ENCODE results near the gene ROM1. TPM values are rescaled to one million over a fixed set of nuclear protein-coding genes. Genes with fewer than 3 reads are reported as not detected.
A peak's percentile ranks its signal among the peaks of the same experiment; 100 is the strongest.

The ROM1 gene
- 10 to 100 TPM; 11.4 to 12.6 TPM for total RNA-seq

DNA sequence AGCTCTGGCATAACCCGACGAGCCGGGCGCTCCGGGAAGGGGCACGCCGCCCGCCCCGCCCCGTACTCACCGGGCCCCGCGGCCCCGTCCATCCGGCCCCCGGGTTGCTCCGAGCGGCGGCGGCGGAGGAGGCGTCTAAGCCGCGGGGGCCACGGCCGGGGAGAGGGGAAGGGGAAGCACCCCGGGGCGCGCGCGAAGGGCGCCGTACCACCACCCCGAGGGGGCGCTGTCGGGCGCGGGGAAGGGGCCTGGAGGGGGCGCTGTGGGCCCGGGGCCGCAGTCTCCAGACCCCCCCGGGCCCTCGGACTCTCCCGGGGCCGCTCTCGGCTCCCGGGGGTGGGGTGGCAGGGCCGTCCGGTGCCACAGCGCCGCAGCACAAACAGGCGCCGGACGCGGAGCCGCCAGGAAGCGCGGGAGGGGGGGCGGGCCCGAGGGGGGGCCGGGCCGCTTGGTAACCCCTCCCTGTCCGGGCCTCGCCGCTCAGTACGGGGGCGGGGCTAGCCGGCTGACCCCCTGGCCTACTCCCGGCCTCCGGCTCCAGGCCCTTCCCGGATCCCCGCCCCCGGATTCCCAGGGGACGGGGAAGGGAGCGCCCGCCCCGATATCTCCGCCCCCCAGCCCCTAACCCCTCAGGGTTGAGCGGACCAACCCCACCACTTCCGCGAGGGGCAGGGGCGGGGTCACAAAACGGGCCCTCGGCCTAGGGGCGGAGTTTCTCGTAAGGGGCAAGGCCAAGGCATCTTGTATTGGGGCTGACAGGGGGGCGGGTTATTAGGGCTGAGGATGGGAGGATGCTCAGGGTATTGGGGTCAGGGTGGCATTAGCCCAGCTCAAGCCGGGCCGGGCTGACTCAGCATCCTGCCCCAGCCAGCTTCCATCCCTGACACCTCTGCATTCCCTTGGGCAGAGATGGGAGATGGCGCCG lies at the start of gene ROM1, which contains the start of gene EML3:
ROM1 (plus strand) TSS at position 892 of the 925 bp plus-strand sequence; CDS start at position 917, 25 bp downstream.
EML3 (minus strand) TSS at position 410 of the 925 bp plus-strand sequence; CDS start at position 92, 318 bp downstream.
- Histone ChIP-seq H3K27ac (peak within 1 kb of the TSS; percentile 87 to 95), H3K27me3 (replicated peaks; ENCODE audit: insufficient read depth) (no peaks in the 10 kb centered on the region), H3K4me3 (peak within 1 kb of the TSS; percentile 80), H3K9me3 (no peaks in the 10 kb centered on the region), H3K4me1 (ENCODE audit: control insufficient read depth in 1 of 2, low read depth in 2 of 2) (peaks cover 11 to 34% of the 10 kb centered on the region in 2 donors), H3K36me3 (peaks cover 31% of the 10 kb centered on the region)
- peak; percentile 77 for ATAC-seq (ENCODE audit: insufficient number of reproducible peaks, low FRiP score, low read depth)
- TF ChIP-seq, protein P1, sequence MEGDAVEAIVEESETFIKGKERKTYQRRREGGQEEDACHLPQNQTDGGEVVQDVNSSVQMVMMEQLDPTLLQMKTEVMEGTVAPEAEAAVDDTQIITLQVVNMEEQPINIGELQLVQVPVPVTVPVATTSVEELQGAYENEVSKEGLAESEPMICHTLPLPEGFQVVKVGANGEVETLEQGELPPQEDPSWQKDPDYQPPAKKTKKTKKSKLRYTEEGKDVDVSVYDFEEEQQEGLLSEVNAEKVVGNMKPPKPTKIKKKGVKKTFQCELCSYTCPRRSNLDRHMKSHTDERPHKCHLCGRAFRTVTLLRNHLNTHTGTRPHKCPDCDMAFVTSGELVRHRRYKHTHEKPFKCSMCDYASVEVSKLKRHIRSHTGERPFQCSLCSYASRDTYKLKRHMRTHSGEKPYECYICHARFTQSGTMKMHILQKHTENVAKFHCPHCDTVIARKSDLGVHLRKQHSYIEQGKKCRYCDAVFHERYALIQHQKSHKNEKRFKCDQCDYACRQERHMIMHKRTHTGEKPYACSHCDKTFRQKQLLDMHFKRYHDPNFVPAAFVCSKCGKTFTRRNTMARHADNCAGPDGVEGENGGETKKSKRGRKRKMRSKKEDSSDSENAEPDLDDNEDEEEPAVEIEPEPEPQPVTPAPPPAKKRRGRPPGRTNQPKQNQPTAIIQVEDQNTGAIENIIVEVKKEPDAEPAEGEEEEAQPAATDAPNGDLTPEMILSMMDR (IDR thresholded peaks at IDR 0.05), result peak; percentile 82
- DNase-seq (ENCODE audit: low spot score), result peak; percentile 85

DNA sequence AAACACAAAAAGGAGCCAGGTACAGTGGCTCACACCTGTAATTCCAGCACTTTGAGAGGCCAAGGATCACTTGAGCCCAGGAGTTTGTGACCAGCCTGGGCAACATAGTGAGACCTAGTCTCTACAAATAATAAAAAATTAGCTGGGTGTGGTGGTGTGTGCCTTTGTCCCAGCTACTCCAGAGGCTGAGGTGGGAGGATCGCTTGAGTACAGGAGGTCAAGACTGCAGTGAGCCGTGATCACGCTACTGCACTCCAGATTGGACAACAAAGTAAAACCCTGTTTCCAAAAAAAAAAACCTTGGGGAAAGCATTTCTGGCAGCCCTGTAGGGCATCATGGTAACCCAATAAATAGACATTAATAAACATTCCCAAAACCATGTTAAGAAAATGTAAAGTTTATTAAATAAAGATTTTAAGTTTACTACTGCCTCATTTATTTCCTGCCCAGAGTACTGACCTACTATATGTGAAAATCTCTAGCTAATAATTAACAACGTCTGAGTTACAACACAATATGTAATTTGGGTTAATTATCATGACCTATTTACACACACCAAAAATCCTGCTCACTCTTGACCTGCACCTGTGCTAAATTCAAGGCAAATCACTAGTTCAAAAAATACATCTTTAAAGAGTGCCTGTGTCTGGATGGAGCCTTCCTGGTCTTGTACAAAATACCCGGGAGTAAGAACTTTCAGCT lies 47.8 kb upstream of the ROM1 start:
- peaks cover 36% of the 10 kb centered on the region for H3K36me3 ChIP-seq
- ATAC-seq (ENCODE audit: insufficient number of reproducible peaks, low FRiP score, low read depth) (no peak), DNase-seq (ENCODE audit: low spot score) (no peak)
- no peaks in the 10 kb centered on the region for H3K27me3 ChIP-seq (replicated peaks; ENCODE audit: insufficient read depth)
- H3K4me3 ChIP-seq, result no peak overlapping the region
- no peak overlapping the region for H3K27ac ChIP-seq
- H3K9me3 ChIP-seq, result no peaks in the 10 kb centered on the region
- TF ChIP-seq, protein P1 (IDR thresholded peaks at IDR 0.05), result no peak
- peaks cover 9 to 16% of the 10 kb centered on the region in 2 donors for H3K4me1 ChIP-seq (ENCODE audit: control insufficient read depth in 1 of 2, low read depth in 2 of 2)

- ATAC-seq (ENCODE audit: insufficient number of reproducible peaks, low FRiP score, low read depth) (no peak), DNase-seq (ENCODE audit: low spot score) (no peak)
- no peaks in the 10 kb centered on the region for H3K9me3 ChIP-seq
- peaks cover 46% of the 10 kb centered on the region for H3K36me3 ChIP-seq
- peaks cover 0 to 9% of the 10 kb centered on the region in 2 donors for H3K4me1 ChIP-seq (ENCODE audit: control insufficient read depth in 1 of 2, low read depth in 2 of 2)
- TF ChIP-seq, protein P1 (IDR thresholded peaks at IDR 0.05), result no peak
- no peak overlapping the region for H3K27ac ChIP-seq
- H3K4me3 ChIP-seq, result no peak overlapping the region
- H3K27me3 ChIP-seq (replicated peaks; ENCODE audit: insufficient read depth), result no peaks in the 10 kb centered on the region
These were observed 46.8 kb upstream of the ROM1 start for GRCh38 chr11:62566247-62566646.

GRCh38 chr11:62567018-62567633 lies 45.9 kb upstream of the ROM1 start:
- Histone ChIP-seq H3K27ac (no peak overlapping the region), H3K27me3 (replicated peaks; ENCODE audit: insufficient read depth) (no peaks in the 10 kb centered on the region), H3K9me3 (no peaks in the 10 kb centered on the region), H3K4me3 (no peak overlapping the region), H3K4me1 (ENCODE audit: control insufficient read depth in 1 of 2, low read depth in 2 of 2) (peaks cover 0 to 15% of the 10 kb centered on the region in 2 donors), H3K36me3 (peaks cover 55% of the 10 kb centered on the region)
- TF ChIP-seq, protein P1 (IDR thresholded peaks at IDR 0.05), result no peak
- ATAC-seq (ENCODE audit: insufficient number of reproducible peaks, low FRiP score, low read depth) (no peak), DNase-seq (ENCODE audit: low spot score) (no peak)

All from thoracic aorta (tissue), 2 donors.